Measurements from ENCODE around the gene ERC2.

ERC2 gene

GRCh38 chr3:55601366-55602080, 866.7 kb downstream of the ERC2 start:
- DNase-seq: no peak

GRCh38 chr3:55598224-55598623, 870.0 kb downstream of the ERC2 start:
- no peak for DNase-seq

GRCh38 chr3:55597641-55598040, 870.6 kb downstream of the ERC2 start:
- DNase-seq: no peak

- no peak for DNase-seq
Observed at GRCh38 chr3:55596212-55596611, 872.1 kb downstream of the ERC2 start.

- DNase-seq: no peak
Observed at GRCh38 chr3:55595420-55595819, 872.8 kb downstream of the ERC2 start.

GRCh38 chr3:55592572-55592971, 875.7 kb downstream of the ERC2 start:
- DNase-seq: no peak

GRCh38 chr3:55591888-55592287, 876.4 kb downstream of the ERC2 start:
- no peak for DNase-seq

GRCh38 chr3:55588146-55588765, 880.0 kb downstream of the ERC2 start:
- no peak for DNase-seq

- no peak for DNase-seq
Observed at GRCh38 chr3:55585856-55586255, 882.4 kb downstream of the ERC2 start.

- no peak for DNase-seq
Observed at GRCh38 chr3:55584716-55585368, 883.4 kb downstream of the ERC2 start.

GRCh38 chr3:55584030-55584429, 884.2 kb downstream of the ERC2 start:
- no peak for DNase-seq

- DNase-seq: no peak
Observed at GRCh38 chr3:55583475-55583874, 884.8 kb downstream of the ERC2 start.

GRCh38 chr3:55579496-55579895, 888.8 kb downstream of the ERC2 start:
- no peak for DNase-seq

GRCh38 chr3:55576621-55577388, 891.5 kb downstream of the ERC2 start:
- no peak for DNase-seq

- no peak for DNase-seq
Observed at GRCh38 chr3:55574671-55575070, 893.6 kb downstream of the ERC2 start.

GRCh38 chr3:55572816-55573215, 895.5 kb downstream of the ERC2 start:
- no peak for DNase-seq

GRCh38 chr3:55571913-55572312, 896.4 kb downstream of the ERC2 start:
- DNase-seq: no peak

- no peak for DNase-seq
Observed at GRCh38 chr3:55571216-55571813, 897.0 kb downstream of the ERC2 start.

- no peak for DNase-seq
Observed at GRCh38 chr3:55570271-55570711, 898.0 kb downstream of the ERC2 start.

- DNase-seq: no peak
Observed at GRCh38 chr3:55569033-55569599, 899.2 kb downstream of the ERC2 start.

GRCh38 chr3:55567615-55568014, 900.7 kb downstream of the ERC2 start:
- no peak for DNase-seq

- no peak for DNase-seq
Observed at GRCh38 chr3:55567121-55567520, 901.1 kb downstream of the ERC2 start.

- no peak for DNase-seq
Observed at GRCh38 chr3:55565521-55565920, 902.7 kb downstream of the ERC2 start.
